Measurements from ENCODE around the gene CXADR. TPM values are rescaled to one million over a fixed set of nuclear protein-coding genes. Genes with fewer than 3 reads are reported as not detected.

Gene CXADR
- total RNA-seq = not detected in 2 replicates

DNA sequence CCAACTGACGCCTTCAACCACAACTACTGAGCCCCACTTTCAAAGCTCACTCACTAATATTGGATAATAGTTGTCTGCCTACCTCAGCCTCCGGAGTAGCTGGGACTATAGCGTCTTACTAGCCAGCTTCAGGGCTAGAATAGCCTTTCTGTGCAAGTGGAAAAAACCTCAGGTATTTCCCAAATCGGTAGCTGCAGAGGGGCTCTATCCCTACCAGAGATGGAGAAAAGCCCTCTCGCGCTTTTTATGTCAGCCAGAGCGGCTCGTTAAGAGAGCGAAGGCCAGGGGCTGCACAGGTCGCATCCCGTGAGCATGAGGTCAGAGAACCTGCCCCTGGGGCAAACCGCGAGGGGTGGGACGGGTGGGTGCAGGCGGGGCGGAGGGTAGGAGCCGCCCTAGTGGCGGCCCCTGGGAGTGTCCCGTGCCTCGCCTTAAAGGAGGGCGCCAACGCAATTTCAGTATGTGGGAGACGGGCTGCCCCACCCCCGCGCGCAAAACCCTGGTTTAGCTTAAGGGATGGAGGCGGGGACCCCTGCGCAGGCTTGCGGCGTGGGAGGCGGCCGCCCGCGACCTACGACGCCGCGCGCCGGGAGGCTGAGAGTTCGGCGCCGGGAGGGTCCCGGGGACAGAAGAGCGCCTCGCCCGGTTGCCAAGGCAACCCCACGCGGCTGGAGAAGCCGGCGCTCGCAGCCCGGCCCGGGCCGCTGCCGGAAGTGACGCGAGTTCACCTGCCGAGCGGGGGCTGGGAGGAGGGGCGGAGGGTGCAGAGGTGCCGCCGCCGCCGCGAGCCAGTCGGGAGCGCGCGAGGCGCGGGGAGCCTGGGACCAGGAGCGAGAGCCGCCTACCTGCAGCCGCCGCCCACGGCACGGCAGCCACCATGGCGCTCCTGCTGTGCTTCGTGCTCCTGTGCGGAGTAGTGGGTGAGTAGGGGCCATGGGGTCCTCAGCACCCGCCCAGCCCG, at the start of gene CXADR:
TSS of gene CXADR (plus strand) at position 791 of the 961 bp plus-strand sequence. CDS start at position 878, 87 bp downstream.
- ChIA-PET POLR2A (no interaction called here), CTCF (no interaction called here)
- TF ChIP-seq, protein P1, sequence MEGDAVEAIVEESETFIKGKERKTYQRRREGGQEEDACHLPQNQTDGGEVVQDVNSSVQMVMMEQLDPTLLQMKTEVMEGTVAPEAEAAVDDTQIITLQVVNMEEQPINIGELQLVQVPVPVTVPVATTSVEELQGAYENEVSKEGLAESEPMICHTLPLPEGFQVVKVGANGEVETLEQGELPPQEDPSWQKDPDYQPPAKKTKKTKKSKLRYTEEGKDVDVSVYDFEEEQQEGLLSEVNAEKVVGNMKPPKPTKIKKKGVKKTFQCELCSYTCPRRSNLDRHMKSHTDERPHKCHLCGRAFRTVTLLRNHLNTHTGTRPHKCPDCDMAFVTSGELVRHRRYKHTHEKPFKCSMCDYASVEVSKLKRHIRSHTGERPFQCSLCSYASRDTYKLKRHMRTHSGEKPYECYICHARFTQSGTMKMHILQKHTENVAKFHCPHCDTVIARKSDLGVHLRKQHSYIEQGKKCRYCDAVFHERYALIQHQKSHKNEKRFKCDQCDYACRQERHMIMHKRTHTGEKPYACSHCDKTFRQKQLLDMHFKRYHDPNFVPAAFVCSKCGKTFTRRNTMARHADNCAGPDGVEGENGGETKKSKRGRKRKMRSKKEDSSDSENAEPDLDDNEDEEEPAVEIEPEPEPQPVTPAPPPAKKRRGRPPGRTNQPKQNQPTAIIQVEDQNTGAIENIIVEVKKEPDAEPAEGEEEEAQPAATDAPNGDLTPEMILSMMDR (IDR thresholded peaks at IDR 0.05) = no peak
- Mint-ChIP-seq H3K36me3 (ENCODE audit: low read depth) (no peaks in the 10 kb centered on the region), H3K27ac (no peak within 1 kb of the TSS), H3K27me3 (peaks cover 35% of the 10 kb centered on the region), H3K4me1 (peaks cover 19% of the 10 kb centered on the region), H3K4me3 (peak within 1 kb of the TSS; percentile 83), H3K9me3 (no peaks in the 10 kb centered on the region)
- intact Hi-C loops (cut with micrococcal nuclease) = loop anchor here (5.0 kb wide), 1 partner anchor 100 kb away; the partner anchor contains the start of gene BTG3
- ATAC-seq (ENCODE audit: low read depth) = peak; percentile 68
- DNase-seq = peak; percentile 42

DNA sequence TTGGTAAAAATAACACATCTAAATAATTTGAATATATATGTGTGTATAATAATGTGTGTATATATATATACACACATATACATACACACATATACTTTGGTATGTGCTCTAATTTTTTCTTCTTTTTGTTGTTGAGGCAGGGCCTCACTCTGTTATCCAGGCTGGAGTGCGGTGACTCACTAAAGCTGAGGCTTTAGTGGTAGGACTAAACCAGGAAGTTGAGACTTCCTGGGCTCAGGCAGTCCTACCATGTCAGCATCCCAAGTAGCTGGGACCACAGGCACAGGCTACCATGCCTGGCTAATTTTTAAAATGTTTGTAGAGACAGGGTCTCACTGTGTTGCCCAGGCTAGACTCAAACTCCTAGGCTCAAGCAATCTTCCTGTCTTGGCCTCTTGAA, 46.7 kb upstream of the CXADR start:
- Mint-ChIP-seq H3K27ac (no peak overlapping the region), H3K4me1 (no peaks in the 10 kb centered on the region), H3K4me3 (no peak overlapping the region), H3K36me3 (ENCODE audit: low read depth) (no peaks in the 10 kb centered on the region), H3K27me3 (no peaks in the 10 kb centered on the region), H3K9me3 (no peaks in the 10 kb centered on the region)
- ChIA-PET CTCF (no interaction called here), POLR2A (no interaction called here)
- DNase-seq (no peak), ATAC-seq (ENCODE audit: low read depth) (no peak)
- intact Hi-C loops (cut with micrococcal nuclease) = no loop called here
- TF ChIP-seq, protein P1 (IDR thresholded peaks at IDR 0.05) = no peak

DNA sequence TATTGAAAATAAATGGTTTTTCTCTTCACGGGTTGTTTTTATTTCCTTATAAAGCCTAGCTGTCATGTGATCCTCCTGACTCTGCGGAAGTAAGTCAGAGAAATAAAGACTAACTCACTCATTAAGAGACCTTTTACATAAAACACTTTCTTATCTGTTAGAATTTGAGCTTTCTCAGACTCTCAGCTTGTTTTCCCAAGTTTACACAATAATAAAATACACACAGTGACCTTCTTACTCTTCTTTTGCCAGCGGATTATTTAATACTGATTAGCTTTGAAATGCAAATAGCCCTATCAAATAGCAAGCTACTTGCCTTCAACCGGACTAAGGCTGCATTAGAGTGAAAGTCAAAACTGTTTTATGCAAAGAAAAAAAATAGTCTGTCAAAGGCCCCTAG, 45.5 kb upstream of the CXADR start:
- no peaks in the 10 kb centered on the region for H3K4me1 Mint-ChIP-seq
- DNase-seq (no peak), ATAC-seq (ENCODE audit: low read depth) (no peak)
- ChIA-PET CTCF (no interaction called here), POLR2A (no interaction called here)
- H3K9me3 Mint-ChIP-seq = no peaks in the 10 kb centered on the region
- no peaks in the 10 kb centered on the region for H3K27me3 Mint-ChIP-seq
- H3K4me3 Mint-ChIP-seq = no peak overlapping the region
- intact Hi-C loops (cut with micrococcal nuclease) = no loop called here
- no peaks in the 10 kb centered on the region for H3K36me3 Mint-ChIP-seq (ENCODE audit: low read depth)
- no peak overlapping the region for H3K27ac Mint-ChIP-seq
- TF ChIP-seq, protein P1 (IDR thresholded peaks at IDR 0.05) = no peak

- ChIA-PET CTCF (no interaction called here), POLR2A (no interaction called here)
- no peaks in the 10 kb centered on the region for H3K9me3 Mint-ChIP-seq
- no peak overlapping the region for H3K4me3 Mint-ChIP-seq
- H3K4me1 Mint-ChIP-seq = no peaks in the 10 kb centered on the region
- no peaks in the 10 kb centered on the region for H3K36me3 Mint-ChIP-seq (ENCODE audit: low read depth)
- no peaks in the 10 kb centered on the region for H3K27me3 Mint-ChIP-seq
- no peak for DNase-seq
- no peak overlapping the region for H3K27ac Mint-ChIP-seq
- TF ChIP-seq, protein P1 (IDR thresholded peaks at IDR 0.05) = no peak
- intact Hi-C loops (cut with micrococcal nuclease) = no loop called here
- no peak for ATAC-seq (ENCODE audit: low read depth)
Measured at GRCh38 chr21:17467829-17468228, 45.0 kb upstream of the CXADR start.

- ChIA-PET POLR2A (no interaction called here), CTCF (no interaction called here)
- TF ChIP-seq, protein P1 (IDR thresholded peaks at IDR 0.05) = no peak
- Mint-ChIP-seq H3K9me3 (no peaks in the 10 kb centered on the region), H3K4me3 (no peak overlapping the region), H3K4me1 (no peaks in the 10 kb centered on the region), H3K27ac (no peak overlapping the region), H3K27me3 (no peaks in the 10 kb centered on the region), H3K36me3 (ENCODE audit: low read depth) (no peaks in the 10 kb centered on the region)
- DNase-seq = no peak
- no peak for ATAC-seq (ENCODE audit: low read depth)
- intact Hi-C loops (cut with micrococcal nuclease) = no loop called here
Measured at GRCh38 chr21:17468698-17469097, 44.1 kb upstream of the CXADR start.
